ENCODE results near the gene HDAC6. TPM values are rescaled to one million over a fixed set of nuclear protein-coding genes. Genes with fewer than 3 reads are reported as not detected.

HDAC6 gene
- total RNA-seq (2022; extraction: Qiagen RNA extraction; ENCODE audit: low read depth), result 26.4 to 30.9 TPM (median 28.9 TPM) in 5 replicates

GRCh38 chrX:48801280-48802088, at the start of gene HDAC6:
Gene HDAC6, plus strand, starts transcription at chrX:48802067. Its CDS starts 626 bp downstream, at chrX:48802693.

GRCh38 chrX:48761674-48762471, 40.0 kb upstream of the HDAC6 start, which contains the start of gene GLOD5:
Gene GLOD5, plus strand, starts transcription at chrX:48761747. Its CDS starts 44 bp downstream, at chrX:48761791.

GRCh38 chrX:48786341-48786800, 15.5 kb upstream of the HDAC6 start, which contains the start of gene GATA1:
Gene GATA1, plus strand, starts transcription at chrX:48786590. Its CDS starts 4,520 bp downstream, at chrX:48791110.

GRCh38 chrX:48826135-48826875, 24.4 kb downstream of the HDAC6 start, which contains the start of gene ERAS:
Gene ERAS, plus strand, starts transcription at chrX:48826513. Its CDS starts 2,611 bp downstream, at chrX:48829124.

GRCh38 chrX:48835524-48836329, 33.9 kb downstream of the HDAC6 start, which contains the start of gene PCSK1N:
Gene PCSK1N, minus strand, starts transcription at chrX:48835610. Its CDS starts 78 bp downstream, at chrX:48835532.

Other genes with a start within 250 kb of the HDAC6 start
- gene RBM3, start 227.6 kb upstream of the HDAC6 start, total RNA-seq (2022; extraction: Qiagen RNA extraction; ENCODE audit: low read depth), result 305 to 526 TPM (median 363 TPM) in 5 replicates
- gene WDR13, start 204.6 kb upstream of the HDAC6 start, total RNA-seq (2022; extraction: Qiagen RNA extraction; ENCODE audit: low read depth), result 49.7 to 77.7 TPM (median 74.4 TPM) in 5 replicates
- gene WAS, start 118.3 kb upstream of the HDAC6 start, total RNA-seq (2022; extraction: Qiagen RNA extraction; ENCODE audit: low read depth), result 0.20 to 0.54 TPM (median 0.32 TPM) in 4 of 5 replicates, not detected in the other
- 16.8 to 22.3 TPM (median 22.0 TPM) in 5 replicates for gene SUV39H1, start 105.3 kb upstream of the HDAC6 start, total RNA-seq (2022; extraction: Qiagen RNA extraction; ENCODE audit: low read depth)
- not detected in 5 replicates for gene GLOD5, start 40.3 kb upstream of the HDAC6 start, total RNA-seq (2022; extraction: Qiagen RNA extraction; ENCODE audit: low read depth)
- not detected in 5 replicates for gene GATA1, start 15.5 kb upstream of the HDAC6 start, total RNA-seq (2022; extraction: Qiagen RNA extraction; ENCODE audit: low read depth)
- gene ERAS, start 24.4 kb downstream of the HDAC6 start, total RNA-seq (2022; extraction: Qiagen RNA extraction; ENCODE audit: low read depth), result 0.13 TPM in 1 of 5 replicates, not detected in the others
- 21.2 to 60.8 TPM (median 51.8 TPM) in 5 replicates for gene PCSK1N, start 33.5 kb downstream of the HDAC6 start, total RNA-seq (2022; extraction: Qiagen RNA extraction; ENCODE audit: low read depth)
- gene TIMM17B, start 95.7 kb downstream of the HDAC6 start, total RNA-seq (2022; extraction: Qiagen RNA extraction; ENCODE audit: low read depth), result 80.1 to 103 TPM (median 101 TPM) in 5 replicates
- gene PQBP1, start 95.9 kb downstream of the HDAC6 start, total RNA-seq (2022; extraction: Qiagen RNA extraction; ENCODE audit: low read depth), result 96.2 to 122 TPM (median 99.9 TPM) in 5 replicates
- gene SLC35A2, start 109.6 kb downstream of the HDAC6 start, total RNA-seq (2022; extraction: Qiagen RNA extraction; ENCODE audit: low read depth), result 49.4 to 68.7 TPM (median 67.1 TPM) in 5 replicates
- gene PIM2, start 117.0 kb downstream of the HDAC6 start, total RNA-seq (2022; extraction: Qiagen RNA extraction; ENCODE audit: low read depth), result 9.6 to 11.7 TPM (median 10.7 TPM) in 5 replicates
- gene OTUD5, start 155.5 kb downstream of the HDAC6 start, total RNA-seq (2022; extraction: Qiagen RNA extraction; ENCODE audit: low read depth), result 58.3 to 67.8 TPM (median 63.7 TPM) in 5 replicates
- 0.77 to 1.4 TPM (median 1.2 TPM) in 5 replicates for gene KCND1, start 169.8 kb downstream of the HDAC6 start, total RNA-seq (2022; extraction: Qiagen RNA extraction; ENCODE audit: low read depth)
- gene GRIPAP1, start 200.2 kb downstream of the HDAC6 start, total RNA-seq (2022; extraction: Qiagen RNA extraction; ENCODE audit: low read depth), result 18.1 to 22.8 TPM (median 21.3 TPM) in 5 replicates
- 47.1 to 58.0 TPM (median 56.5 TPM) in 5 replicates for gene TFE3, start 241.3 kb downstream of the HDAC6 start, total RNA-seq (2022; extraction: Qiagen RNA extraction; ENCODE audit: low read depth)

All from A549 treated with RU486 at 1 μM for 4 hours (cell line).